ENCODE measurements around the gene CCDC142. TPM values are rescaled to one million over a fixed set of nuclear protein-coding genes. Genes with fewer than 3 reads are reported as not detected.

Gene CCDC142
- total RNA-seq, 1 experiment from 2014 or later = 20.4 TPM

- Histone ChIP-seq H3K4me3 (ENCODE audit: low read depth, low read length, poor library complexity, severe bottlenecking) (no peak overlapping the region), H3K9me3 (ENCODE audit: low read depth, low read length, poor library complexity, severe bottlenecking) (no peaks in the 10 kb centered on the region), H3K27me3 (replicated peaks; ENCODE audit: insufficient read depth, low read depth, low read length, poor library complexity) (peaks cover 26% of the 10 kb centered on the region), H3K4me1 (ENCODE audit: insufficient read depth, low read length, poor library complexity, severe bottlenecking) (peaks cover 10% of the 10 kb centered on the region), H3K27ac (ENCODE audit: low read depth, low read length, poor library complexity, severe bottlenecking) (no peak overlapping the region), H3K36me3 (ENCODE audit: insufficient read depth, low read length, poor library complexity, severe bottlenecking) (peaks cover 14% of the 10 kb centered on the region)
- TF ChIP-seq EZH2 (IDR thresholded peaks at IDR 0.05; ENCODE audit: borderline replicate concordance, low read depth, low read length, poor library complexity, severe bottlenecking) (no peak), CTCF (conservative IDR thresholded peaks at IDR 0.05; ENCODE audit: low read depth, low read length) (no peak)
- DNase-seq (ENCODE audit: low spot score) = no peak
- ChIA-PET CTCF (no interaction called here), POLR2A (ENCODE audit: low non-redundant PET) (no interaction called here)
- BruUV-seq (replicated peaks) = no TSS peak
- intact Hi-C loops (cut with micrococcal nuclease; ENCODE audit: unreplicated experiment) = no loop called here
Measured at GRCh38 chr2:74502720-74503505, 20.1 kb upstream of the CCDC142 start.

- no peaks in the 10 kb centered on the region for H3K9me3 ChIP-seq (ENCODE audit: low read depth, low read length, poor library complexity, severe bottlenecking)
- ChIA-PET CTCF (no interaction called here), POLR2A (ENCODE audit: low non-redundant PET) (no interaction called here)
- H3K4me3 ChIP-seq (ENCODE audit: low read depth, low read length, poor library complexity, severe bottlenecking) = no peak overlapping the region
- peaks cover 12% of the 10 kb centered on the region for H3K4me1 ChIP-seq (ENCODE audit: insufficient read depth, low read length, poor library complexity, severe bottlenecking)
- peaks cover 31% of the 10 kb centered on the region for H3K27me3 ChIP-seq (replicated peaks; ENCODE audit: insufficient read depth, low read depth, low read length, poor library complexity)
- DNase-seq (ENCODE audit: low spot score) = no peak
- BruUV-seq (replicated peaks) = no TSS peak
- H3K36me3 ChIP-seq (ENCODE audit: insufficient read depth, low read length, poor library complexity, severe bottlenecking) = peaks cover 14% of the 10 kb centered on the region
- H3K27ac ChIP-seq (ENCODE audit: low read depth, low read length, poor library complexity, severe bottlenecking) = no peak overlapping the region
- TF ChIP-seq EZH2 (IDR thresholded peaks at IDR 0.05; ENCODE audit: borderline replicate concordance, low read depth, low read length, poor library complexity, severe bottlenecking) (no peak), CTCF (conservative IDR thresholded peaks at IDR 0.05; ENCODE audit: low read depth, low read length) (no peak)
- intact Hi-C loops (cut with micrococcal nuclease; ENCODE audit: unreplicated experiment) = no loop called here
Measured at GRCh38 chr2:74502147-74502719, 19.4 kb upstream of the CCDC142 start.

- H3K36me3 ChIP-seq (ENCODE audit: insufficient read depth, low read length, poor library complexity, severe bottlenecking) = peaks cover 14% of the 10 kb centered on the region
- intact Hi-C loops (cut with micrococcal nuclease; ENCODE audit: unreplicated experiment) = no loop called here
- H3K27me3 ChIP-seq (replicated peaks; ENCODE audit: insufficient read depth, low read depth, low read length, poor library complexity) = peaks cover 31% of the 10 kb centered on the region
- no peak overlapping the region for H3K27ac ChIP-seq (ENCODE audit: low read depth, low read length, poor library complexity, severe bottlenecking)
- no peaks in the 10 kb centered on the region for H3K9me3 ChIP-seq (ENCODE audit: low read depth, low read length, poor library complexity, severe bottlenecking)
- H3K4me3 ChIP-seq (ENCODE audit: low read depth, low read length, poor library complexity, severe bottlenecking) = no peak overlapping the region
- no TSS peak for BruUV-seq (replicated peaks)
- ChIA-PET POLR2A (ENCODE audit: low non-redundant PET) (no interaction called here), CTCF (no interaction called here)
- TF ChIP-seq CTCF (conservative IDR thresholded peaks at IDR 0.05; ENCODE audit: low read depth, low read length) (no peak), EZH2 (IDR thresholded peaks at IDR 0.05; ENCODE audit: borderline replicate concordance, low read depth, low read length, poor library complexity, severe bottlenecking) (no peak)
- no peak for DNase-seq (ENCODE audit: low spot score)
- peaks cover 10% of the 10 kb centered on the region for H3K4me1 ChIP-seq (ENCODE audit: insufficient read depth, low read length, poor library complexity, severe bottlenecking)
Measured at GRCh38 chr2:74501335-74502071, 18.7 kb upstream of the CCDC142 start.
